Transverse colon (tissue), 4 donors: ENCODE data around the gene EML6. TPM values are rescaled to one million over a fixed set of nuclear protein-coding genes. Genes with fewer than 3 reads are reported as not detected.
A peak's percentile ranks its signal among the peaks of the same experiment; 100 is the strongest.

Source experiments
- DNase-seq: peaks from one replicate; pipeline ENCODE4 v3.0.0-alpha.2; 2019
- H3K27ac ChIP-seq, 4 donors: fragments of 200-600 bp; sonication (generic); 2 replicates each; pipeline ENCODE4 v1.5.1; 2016 to 2018; ENCODE audit warnings: inconsistent platforms in 4 of 4
- H3K27me3 ChIP-seq: fragments of 200-600 bp; sonication (generic); 2 replicates; pipeline ENCODE4 v1.5.1; 2017; ENCODE audit warnings: inconsistent platforms
- H3K36me3 ChIP-seq, 4 donors: fragments of 200-600 bp; sonication (generic); 2 replicates each; pipeline ENCODE4 v1.5.1; 2017 to 2019; ENCODE audit warnings: inconsistent platforms in 4 of 4
- H3K4me1 ChIP-seq, 4 donors: fragments of 200-600 bp; sonication (generic); 2 replicates each; pipeline ENCODE4 v1.5.1; 2017 to 2020; ENCODE audit warnings: inconsistent platforms in 4 of 4
- H3K4me3 ChIP-seq, 4 donors: fragments of 200-600 bp; sonication (generic); 1 replicate in 1 of 4; 2 replicates in 3 of 4; pipeline versions ENCODE4 v1.5.1 to v1.6.1; 2017 to 2019; ENCODE audit warnings: inconsistent platforms in 4 of 4
- H3K9me3 ChIP-seq, 2 donors: fragments of 200-600 bp; sonication (generic); 2 replicates each; pipeline ENCODE4 v1.5.1; 2017 to 2019; ENCODE audit warnings: inconsistent platforms in 2 of 2
- EP300 ChIP-seq: sonication (generic); formaldehyde crosslinking; IDR thresholded peaks from one replicate; pipeline ENCODE4 v1.6.1; 2017; ENCODE audit warnings: antibody characterized with exemption, low read depth
- POLR2A ChIP-seq: fragments of 450-650 bp; IDR thresholded peaks from one replicate; pipeline ENCODE4 v1.6.1; 2016; ENCODE audit warnings: antibody characterized with exemption, mild to moderate bottlenecking, moderate library complexity
- POLR2AphosphoS5 ChIP-seq, 3 donors: sonication (generic); formaldehyde crosslinking; IDR thresholded peaks; one replicate each; pipeline ENCODE4 v1.6.1; 2016; ENCODE audit warnings: antibody characterized with exemption in 3 of 3
- WGBS, 2 donors: methylation state at CpG; one replicate each; pipeline ENCODE4 v1.1.5; 2018; ENCODE audit warnings: low coverage in 1 of 2; 5-methylcytosine and 5-hydroxymethylcytosine counted together
- in situ Hi-C, 4 donors: fragments of 200-750 bp; cut with MboI; loops; one replicate each; pipeline versions ENCODE4 v1.15.0 to v1.15.1; 2017; ENCODE audit warnings: low sequenced_read_pairs in 3 of 4, low pct_ligation_motif_present in 1 of 4, low pct_unique_long_range_greater_than_20kb in 1 of 4
- intact Hi-C: fragments of 100-400 bp; cut with DNase I; formaldehyde crosslinking; loops from one replicate; pipeline ENCODE4 v1.15.1; 2023; ENCODE audit warnings: low total_unique reads
- total RNA-seq, 4 donors: library from RNA; depleted of rRNA; stranded (reverse); fragments of >200 nt; gene quantifications; one replicate each; pipeline ENCODE4 v1.1.0, GENCODE V29; 2016
- TF ChIP-seq, protein P1 (sequence below), 5 experiments: fragments of 200-600 bp in 3 of 5; fragments of 450-650 bp in 2 of 5; sonication (generic) in 3 of 5; IDR thresholded peaks; 1 replicate in 2 of 5; 2 replicates in 3 of 5; pipeline ENCODE4 v1.5.1; 2016 to 2017; ENCODE audit warnings: antibody characterized with exemption in 5 of 5, inconsistent platforms in 3 of 5, mild to moderate bottlenecking in 2 of 5, moderate library complexity in 1 of 5

EML6 gene
- total RNA-seq, 4 donors from 2014 or later, result 1.5 to 8.2 (median 3.4) TPM

- no peak overlapping the region for H3K4me3 ChIP-seq
- no peak overlapping the region for H3K27ac ChIP-seq
- H3K9me3 ChIP-seq, result no peaks in the 10 kb centered on the region
- no peaks in the 10 kb centered on the region for H3K36me3 ChIP-seq
- in situ Hi-C loops (no loop called here), intact Hi-C loops (no loop called here)
- 85 to 91% methylated on average over 3 of the region's 3 CpGs for WGBS, 2 donors
- no peak for DNase-seq
- no peaks in the 10 kb centered on the region for H3K27me3 ChIP-seq
- TF ChIP-seq POLR2A (no peak), EP300 (no peak), POLR2AphosphoS5 (IDR thresholded peaks at IDR 0.05) (no peak)
- TF ChIP-seq, protein P1, sequence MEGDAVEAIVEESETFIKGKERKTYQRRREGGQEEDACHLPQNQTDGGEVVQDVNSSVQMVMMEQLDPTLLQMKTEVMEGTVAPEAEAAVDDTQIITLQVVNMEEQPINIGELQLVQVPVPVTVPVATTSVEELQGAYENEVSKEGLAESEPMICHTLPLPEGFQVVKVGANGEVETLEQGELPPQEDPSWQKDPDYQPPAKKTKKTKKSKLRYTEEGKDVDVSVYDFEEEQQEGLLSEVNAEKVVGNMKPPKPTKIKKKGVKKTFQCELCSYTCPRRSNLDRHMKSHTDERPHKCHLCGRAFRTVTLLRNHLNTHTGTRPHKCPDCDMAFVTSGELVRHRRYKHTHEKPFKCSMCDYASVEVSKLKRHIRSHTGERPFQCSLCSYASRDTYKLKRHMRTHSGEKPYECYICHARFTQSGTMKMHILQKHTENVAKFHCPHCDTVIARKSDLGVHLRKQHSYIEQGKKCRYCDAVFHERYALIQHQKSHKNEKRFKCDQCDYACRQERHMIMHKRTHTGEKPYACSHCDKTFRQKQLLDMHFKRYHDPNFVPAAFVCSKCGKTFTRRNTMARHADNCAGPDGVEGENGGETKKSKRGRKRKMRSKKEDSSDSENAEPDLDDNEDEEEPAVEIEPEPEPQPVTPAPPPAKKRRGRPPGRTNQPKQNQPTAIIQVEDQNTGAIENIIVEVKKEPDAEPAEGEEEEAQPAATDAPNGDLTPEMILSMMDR (IDR thresholded peaks at IDR 0.05), result no peak
- H3K4me1 ChIP-seq, result no peaks in the 10 kb centered on the region
Measured at GRCh38 chr2:54783349-54783748, 59.9 kb downstream of the EML6 start.

DNA sequence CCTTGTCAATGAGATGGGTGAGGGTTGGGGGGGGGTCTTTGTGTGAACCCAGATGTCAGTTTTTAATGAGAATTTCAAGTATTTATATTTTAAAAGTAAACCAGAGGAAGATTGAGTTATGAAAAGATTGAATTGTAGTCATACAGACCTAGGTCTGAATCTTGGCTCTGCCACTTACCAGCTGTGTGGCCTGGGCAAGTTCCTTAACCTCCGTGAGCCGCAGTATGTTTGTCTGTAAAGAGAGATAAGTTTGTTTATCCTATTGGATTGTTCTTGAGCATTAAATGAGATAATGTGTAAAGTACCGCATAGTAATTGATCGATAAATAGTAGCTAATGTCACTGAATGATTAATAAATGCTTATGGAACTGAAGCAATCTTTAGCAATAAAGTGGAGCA is 63.8 kb downstream of the EML6 start:
- intact Hi-C loops, result no loop called here
- TF ChIP-seq EP300, result no peak
- TF ChIP-seq POLR2A, result no peak
- TF ChIP-seq, protein P1 (IDR thresholded peaks at IDR 0.05), result no peak
- TF ChIP-seq POLR2AphosphoS5 (IDR thresholded peaks at IDR 0.05), result no peak
- Histone ChIP-seq H3K4me3 (no peak overlapping the region), H3K27ac (no peak overlapping the region), H3K27me3 (no peaks in the 10 kb centered on the region), H3K36me3 (no peaks in the 10 kb centered on the region), H3K9me3 (no peaks in the 10 kb centered on the region), H3K4me1 (no peaks in the 10 kb centered on the region)
- WGBS, 2 donors, result 84 to 94% methylated on average over 4 of the region's 4 CpGs
- no peak for DNase-seq
- in situ Hi-C loops, result no loop called here

DNA sequence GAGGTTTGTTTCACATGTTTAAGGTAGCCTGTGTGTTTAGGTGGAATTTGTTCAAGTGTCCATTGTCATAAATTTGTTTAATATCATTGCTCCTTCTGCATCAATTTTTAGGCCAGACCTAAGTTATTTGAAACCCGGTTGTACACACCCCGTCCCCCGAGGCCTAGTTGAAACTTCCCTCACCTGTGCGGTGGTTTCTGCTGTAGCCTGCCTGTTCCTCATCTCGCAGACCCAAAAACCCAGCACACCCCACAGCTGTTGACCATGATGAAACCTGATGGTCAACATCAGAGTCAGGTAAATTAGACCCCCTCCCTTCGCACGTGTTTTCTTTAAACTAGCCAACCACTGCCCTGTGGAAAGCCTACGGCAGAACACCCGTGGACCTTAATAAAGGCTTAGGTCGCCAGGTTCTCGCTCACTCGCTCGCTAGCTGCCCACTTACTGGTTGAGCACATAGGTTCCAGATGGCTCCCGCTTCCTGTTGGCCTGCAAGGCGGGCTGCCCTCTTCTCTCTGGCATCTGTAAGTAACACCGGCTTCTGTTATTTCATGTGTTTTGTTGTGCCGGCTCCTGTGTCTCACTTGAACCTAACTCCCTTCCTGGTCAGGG is 64.4 kb downstream of the EML6 start:
- intact Hi-C loops (no loop called here), in situ Hi-C loops (no loop called here)
- Histone ChIP-seq H3K4me3 (no peak overlapping the region), H3K36me3 (no peaks in the 10 kb centered on the region), H3K9me3 (no peaks in the 10 kb centered on the region), H3K4me1 (no peaks in the 10 kb centered on the region), H3K27ac (no peak overlapping the region), H3K27me3 (no peaks in the 10 kb centered on the region)
- peak; percentile 17 for DNase-seq
- WGBS, 2 donors, result 83 to 89% methylated on average over 17 of the region's 17 CpGs
- TF ChIP-seq POLR2AphosphoS5 (IDR thresholded peaks at IDR 0.05), result no peak
- no peak for TF ChIP-seq POLR2A
- no peak for TF ChIP-seq EP300
- TF ChIP-seq, protein P1 (IDR thresholded peaks at IDR 0.05), result no peak

GRCh38 chr2:54789878-54790277 is 66.4 kb downstream of the EML6 start:
- intact Hi-C loops (no loop called here), in situ Hi-C loops (no loop called here)
- Histone ChIP-seq H3K36me3 (no peaks in the 10 kb centered on the region), H3K4me3 (no peak overlapping the region), H3K9me3 (no peaks in the 10 kb centered on the region), H3K27ac (no peak overlapping the region), H3K27me3 (no peaks in the 10 kb centered on the region), H3K4me1 (no peaks in the 10 kb centered on the region)
- WGBS, 2 donors, result 90 to 92% methylated on average over 2 of the region's 2 CpGs
- TF ChIP-seq EP300 (no peak), POLR2AphosphoS5 (IDR thresholded peaks at IDR 0.05) (no peak), POLR2A (no peak)
- TF ChIP-seq, protein P1 (IDR thresholded peaks at IDR 0.05), result no peak
- DNase-seq, result no peak
